ENCODE data around the gene AVPI1.

The AVPI1 gene

DNA sequence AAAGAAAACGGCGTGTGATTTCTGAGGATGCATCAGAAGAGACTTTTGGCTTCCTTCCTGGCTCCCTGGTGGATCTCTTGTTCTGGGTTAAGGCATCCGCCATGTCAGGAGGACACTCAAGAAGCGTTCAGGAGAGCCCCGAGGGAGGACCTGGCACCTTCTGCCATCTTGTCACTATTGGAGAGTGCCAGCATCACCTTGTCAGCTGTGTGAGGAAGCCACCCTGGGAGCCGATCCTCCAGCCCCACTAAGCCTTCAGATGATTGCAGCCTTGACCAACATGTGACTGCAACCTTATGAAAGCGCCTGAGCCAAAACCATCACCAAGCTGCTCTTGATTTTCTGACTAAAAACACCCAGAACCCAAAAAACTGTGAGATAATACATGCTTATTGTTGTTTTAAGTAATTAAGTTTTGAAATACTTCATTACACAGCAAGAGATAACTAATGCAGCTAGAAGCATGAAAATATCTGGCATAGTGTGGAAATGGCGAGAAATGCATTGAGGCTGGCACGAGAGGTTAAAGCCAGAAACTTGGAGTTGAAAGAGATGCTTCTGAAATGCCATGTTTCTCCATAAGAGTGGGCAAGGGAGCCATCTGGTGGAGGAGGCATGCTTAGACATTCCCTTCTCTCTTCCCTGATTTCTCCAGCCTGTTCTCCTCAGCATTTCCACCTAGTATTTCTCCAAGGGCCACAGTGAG, 44.5 kb upstream of the AVPI1 start:
- no peak for DNase-seq (ENCODE audit: low spot score)
- TF ChIP-seq, protein P1, sequence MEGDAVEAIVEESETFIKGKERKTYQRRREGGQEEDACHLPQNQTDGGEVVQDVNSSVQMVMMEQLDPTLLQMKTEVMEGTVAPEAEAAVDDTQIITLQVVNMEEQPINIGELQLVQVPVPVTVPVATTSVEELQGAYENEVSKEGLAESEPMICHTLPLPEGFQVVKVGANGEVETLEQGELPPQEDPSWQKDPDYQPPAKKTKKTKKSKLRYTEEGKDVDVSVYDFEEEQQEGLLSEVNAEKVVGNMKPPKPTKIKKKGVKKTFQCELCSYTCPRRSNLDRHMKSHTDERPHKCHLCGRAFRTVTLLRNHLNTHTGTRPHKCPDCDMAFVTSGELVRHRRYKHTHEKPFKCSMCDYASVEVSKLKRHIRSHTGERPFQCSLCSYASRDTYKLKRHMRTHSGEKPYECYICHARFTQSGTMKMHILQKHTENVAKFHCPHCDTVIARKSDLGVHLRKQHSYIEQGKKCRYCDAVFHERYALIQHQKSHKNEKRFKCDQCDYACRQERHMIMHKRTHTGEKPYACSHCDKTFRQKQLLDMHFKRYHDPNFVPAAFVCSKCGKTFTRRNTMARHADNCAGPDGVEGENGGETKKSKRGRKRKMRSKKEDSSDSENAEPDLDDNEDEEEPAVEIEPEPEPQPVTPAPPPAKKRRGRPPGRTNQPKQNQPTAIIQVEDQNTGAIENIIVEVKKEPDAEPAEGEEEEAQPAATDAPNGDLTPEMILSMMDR (IDR thresholded peaks at IDR 0.05; ENCODE audit: poor library complexity, severe bottlenecking), result peak; percentile 90
- no peak overlapping the region for H3K27ac ChIP-seq (ENCODE audit: poor library complexity, severe bottlenecking)

GRCh38 chr10:97729014-97729413, 42.0 kb upstream of the AVPI1 start:
- peaks cover 15% of the 10 kb centered on the region for H3K4me1 ChIP-seq (ENCODE audit: insufficient read depth, poor library complexity, severe bottlenecking)
- H3K4me3 ChIP-seq (ENCODE audit: severe bottlenecking), result no peak overlapping the region
- no peak for DNase-seq (ENCODE audit: low spot score)
- H3K27me3 ChIP-seq (ENCODE audit: insufficient read depth, poor library complexity, severe bottlenecking), result no peaks in the 10 kb centered on the region
- no peaks in the 10 kb centered on the region for H3K9me3 ChIP-seq (ENCODE audit: severe bottlenecking)
- no peak overlapping the region for H3K27ac ChIP-seq (ENCODE audit: poor library complexity, severe bottlenecking)
- ATAC-seq (ENCODE audit: low read depth), result no peak
- TF ChIP-seq, protein P1 (IDR thresholded peaks at IDR 0.05; ENCODE audit: poor library complexity, severe bottlenecking), result no peak
- H3K36me3 ChIP-seq (ENCODE audit: low read depth), result no peaks in the 10 kb centered on the region

More for the DNA sequence above, 44.5 kb upstream of the AVPI1 start:
- peak; percentile 76 for ATAC-seq (ENCODE audit: low read depth)
- Histone ChIP-seq H3K27me3 (ENCODE audit: insufficient read depth, poor library complexity, severe bottlenecking) (no peaks in the 10 kb centered on the region), H3K9me3 (ENCODE audit: severe bottlenecking) (no peaks in the 10 kb centered on the region), H3K4me3 (ENCODE audit: severe bottlenecking) (no peak overlapping the region), H3K36me3 (ENCODE audit: low read depth) (no peaks in the 10 kb centered on the region), H3K4me1 (ENCODE audit: insufficient read depth, poor library complexity, severe bottlenecking) (peaks cover under 1% of the 10 kb centered on the region)

DNA sequence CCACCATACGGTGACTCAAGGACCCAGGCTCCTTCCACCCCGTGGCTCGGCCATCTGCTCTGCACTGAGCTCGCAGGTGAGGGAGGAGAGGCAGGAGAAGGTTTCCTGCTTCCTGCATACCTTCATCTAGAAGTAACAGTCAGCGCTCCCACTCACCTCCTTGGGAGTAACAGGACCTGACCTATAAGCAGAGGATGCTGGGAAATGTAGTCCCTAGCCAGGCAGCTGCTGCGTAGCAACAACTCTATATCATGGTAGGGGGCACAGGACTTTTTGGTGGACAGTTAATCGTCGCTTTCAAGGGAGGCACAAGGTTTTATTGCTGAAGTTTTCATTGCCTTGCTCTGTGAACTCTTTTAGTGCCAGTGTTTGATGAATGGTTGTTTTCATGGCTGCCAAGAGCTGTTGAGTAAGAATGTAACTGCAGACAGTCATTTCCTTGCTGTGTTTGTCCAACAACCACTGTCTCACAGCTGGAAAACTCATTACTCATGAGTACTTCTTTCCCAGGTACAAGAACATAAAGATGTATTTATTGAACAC, 39.7 kb upstream of the AVPI1 start:
- TF ChIP-seq, protein P1 (IDR thresholded peaks at IDR 0.05; ENCODE audit: poor library complexity, severe bottlenecking), result no peak
- DNase-seq (ENCODE audit: low spot score) (no peak), ATAC-seq (ENCODE audit: low read depth) (peak; percentile 77)
- no peaks in the 10 kb centered on the region for H3K9me3 ChIP-seq (ENCODE audit: severe bottlenecking)
- H3K27me3 ChIP-seq (ENCODE audit: insufficient read depth, poor library complexity, severe bottlenecking), result no peaks in the 10 kb centered on the region
- peak overlapping the region; percentile 21 for H3K4me3 ChIP-seq (ENCODE audit: severe bottlenecking)
- no peaks in the 10 kb centered on the region for H3K36me3 ChIP-seq (ENCODE audit: low read depth)
- peak overlapping the region; percentile 78 for H3K27ac ChIP-seq (ENCODE audit: poor library complexity, severe bottlenecking)
- peaks cover 17% of the 10 kb centered on the region for H3K4me1 ChIP-seq (ENCODE audit: insufficient read depth, poor library complexity, severe bottlenecking)

GRCh38 chr10:97724341-97724941, 37.4 kb upstream of the AVPI1 start:
- DNase-seq (ENCODE audit: low spot score), result no peak
- Histone ChIP-seq H3K4me3 (ENCODE audit: severe bottlenecking) (no peak overlapping the region), H3K27ac (ENCODE audit: poor library complexity, severe bottlenecking) (peak overlapping the region; percentile 78), H3K4me1 (ENCODE audit: insufficient read depth, poor library complexity, severe bottlenecking) (peaks cover 26% of the 10 kb centered on the region), H3K36me3 (ENCODE audit: low read depth) (no peaks in the 10 kb centered on the region), H3K27me3 (ENCODE audit: insufficient read depth, poor library complexity, severe bottlenecking) (no peaks in the 10 kb centered on the region), H3K9me3 (ENCODE audit: severe bottlenecking) (no peaks in the 10 kb centered on the region)
- TF ChIP-seq, protein P1 (IDR thresholded peaks at IDR 0.05; ENCODE audit: poor library complexity, severe bottlenecking), result no peak
- peak; percentile 60 for ATAC-seq (ENCODE audit: low read depth)
